Hepatocyte (in vitro differentiated cells): ENCODE data around the gene RAVER1. TPM values are rescaled to one million over a fixed set of nuclear protein-coding genes. Genes with fewer than 3 reads are reported as not detected.

Source experiments
- DNase-seq: peaks from one replicate; pipeline ENCODE4 v3.0.0-alpha.2; 2016; ENCODE audit warnings: low spot score
- H2AFZ ChIP-seq: fragments of 200-600 bp; sonication (generic); 2 replicates; pipeline ENCODE4 v1.6.0; 2016; ENCODE audit warnings: antibody characterized with exemption, mild to moderate bottlenecking
- H3K27ac ChIP-seq: fragments of 200-600 bp; sonication (generic); 2 replicates; pipeline ENCODE4 v1.5.1; 2016; ENCODE audit warnings: mild to moderate bottlenecking
- H3K27me3 ChIP-seq: fragments of 200-600 bp; sonication (generic); 2 replicates; pipeline ENCODE4 v1.6.1; 2016
- H3K36me3 ChIP-seq: fragments of 200-600 bp; sonication (generic); replicated peaks from 2 replicates; pipeline ENCODE4 v1.5.1; 2016; ENCODE audit warnings: low read depth; ENCODE audit not compliant: insufficient read depth
- H3K4me1 ChIP-seq: fragments of 200-600 bp; sonication (generic); 2 replicates; pipeline ENCODE4 v1.5.1; 2016; ENCODE audit warnings: mild to moderate bottlenecking, moderate library complexity; ENCODE audit not compliant: insufficient read depth
- H3K4me2 ChIP-seq: fragments of 200-600 bp; sonication (generic); 2 replicates; pipeline ENCODE4 v1.6.0; 2016
- H3K4me3 ChIP-seq: fragments of 200-600 bp; sonication (generic); 2 replicates; pipeline ENCODE4 v1.5.1; 2016; ENCODE audit warnings: mild to moderate bottlenecking
- H3K79me2 ChIP-seq: fragments of 200-600 bp; sonication (generic); 2 replicates; pipeline ENCODE4 v1.6.0; 2017; ENCODE audit warnings: mild to moderate bottlenecking
- H3K9me2 ChIP-seq: fragments of 200-600 bp; sonication (generic); replicated peaks from 2 replicates; pipeline ENCODE4 v1.6.0; 2017; ENCODE audit warnings: mild to moderate bottlenecking; ENCODE audit not compliant: insufficient read depth
- H3K9me3 ChIP-seq: fragments of 200-600 bp; sonication (generic); 2 replicates; pipeline ENCODE4 v1.5.1; 2016; ENCODE audit warnings: low read depth, mild to moderate bottlenecking
- H4K20me1 ChIP-seq: fragments of 200-600 bp; sonication (generic); 2 replicates; pipeline ENCODE4 v1.6.0; 2016; ENCODE audit warnings: mild to moderate bottlenecking; ENCODE audit not compliant: insufficient read depth, poor library complexity, severe bottlenecking
- EZH2 ChIP-seq: fragments of 200-600 bp; sonication (generic); IDR thresholded peaks from 2 replicates; pipeline ENCODE4 v1.6.1; 2016; ENCODE audit warnings: antibody characterized with exemption, mild to moderate bottlenecking, borderline replicate concordance
- EZH2phosphoT487 ChIP-seq: fragments of 200-600 bp; sonication (generic); IDR thresholded peaks from one replicate; pipeline ENCODE4 v1.6.1; 2018; ENCODE audit warnings: antibody characterized with exemption, mild to moderate bottlenecking, low read depth, moderate library complexity; ENCODE audit not compliant: unreplicated experiment, severe bottlenecking
- WGBS: methylation state at CpG from one replicate; pipeline ENCODE4 v1.1.6; 2016; ENCODE audit warnings: low lambda C conversion rate; ENCODE audit errors: missing lambda C conversion rate; 5-methylcytosine and 5-hydroxymethylcytosine counted together
- polyA plus RNA-seq: library from polyadenylated mRNA; unstranded; fragments of >200 nt; fragmentation: Nextera tagmentation; extraction: Ambion mirVana; gene quantifications from 2 replicates; pipeline ENCODE4 v1.2.1, GENCODE V29; 2016
- total RNA-seq: library from RNA; depleted of rRNA; stranded (reverse); fragments of >200 nt; gene quantifications from 2 replicates; pipeline ENCODE4 v1.2.3, GENCODE V29; 2014
- TF ChIP-seq, protein P1 (sequence below): fragments of 200-600 bp; sonication (generic); IDR thresholded peaks from 2 replicates; pipeline ENCODE4 v1.5.1; 2016; ENCODE audit warnings: antibody characterized with exemption, mild to moderate bottlenecking; ENCODE audit not compliant: poor library complexity

The RAVER1 gene
- total and polyA plus RNA-seq, 2 experiments from 2014 or later = 16.4 to 42.0 TPM

GRCh38 chr19:10279737-10280442 is 53.4 kb downstream of the RAVER1 start:
- H4K20me1 ChIP-seq = no peaks in the 10 kb centered on the region
- H3K36me3 ChIP-seq = no peaks in the 10 kb centered on the region
- H3K79me2 ChIP-seq = no peaks in the 10 kb centered on the region
- no peaks in the 10 kb centered on the region for H3K9me3 ChIP-seq
- H3K4me1 ChIP-seq = no peaks in the 10 kb centered on the region
- WGBS = 88% methylated on average over 5 of the region's 5 CpGs
- H3K4me3 ChIP-seq = no peak overlapping the region
- no peaks in the 10 kb centered on the region for H3K27me3 ChIP-seq
- no peaks in the 10 kb centered on the region for H3K9me2 ChIP-seq
- H3K27ac ChIP-seq = no peak overlapping the region
- no peak for DNase-seq
- H3K4me2 ChIP-seq = no peak overlapping the region
- no peak for TF ChIP-seq EZH2
- TF ChIP-seq, protein P1, sequence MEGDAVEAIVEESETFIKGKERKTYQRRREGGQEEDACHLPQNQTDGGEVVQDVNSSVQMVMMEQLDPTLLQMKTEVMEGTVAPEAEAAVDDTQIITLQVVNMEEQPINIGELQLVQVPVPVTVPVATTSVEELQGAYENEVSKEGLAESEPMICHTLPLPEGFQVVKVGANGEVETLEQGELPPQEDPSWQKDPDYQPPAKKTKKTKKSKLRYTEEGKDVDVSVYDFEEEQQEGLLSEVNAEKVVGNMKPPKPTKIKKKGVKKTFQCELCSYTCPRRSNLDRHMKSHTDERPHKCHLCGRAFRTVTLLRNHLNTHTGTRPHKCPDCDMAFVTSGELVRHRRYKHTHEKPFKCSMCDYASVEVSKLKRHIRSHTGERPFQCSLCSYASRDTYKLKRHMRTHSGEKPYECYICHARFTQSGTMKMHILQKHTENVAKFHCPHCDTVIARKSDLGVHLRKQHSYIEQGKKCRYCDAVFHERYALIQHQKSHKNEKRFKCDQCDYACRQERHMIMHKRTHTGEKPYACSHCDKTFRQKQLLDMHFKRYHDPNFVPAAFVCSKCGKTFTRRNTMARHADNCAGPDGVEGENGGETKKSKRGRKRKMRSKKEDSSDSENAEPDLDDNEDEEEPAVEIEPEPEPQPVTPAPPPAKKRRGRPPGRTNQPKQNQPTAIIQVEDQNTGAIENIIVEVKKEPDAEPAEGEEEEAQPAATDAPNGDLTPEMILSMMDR = no peak
- TF ChIP-seq EZH2phosphoT487 = no peak
- H2AFZ ChIP-seq = no peak overlapping the region

DNA sequence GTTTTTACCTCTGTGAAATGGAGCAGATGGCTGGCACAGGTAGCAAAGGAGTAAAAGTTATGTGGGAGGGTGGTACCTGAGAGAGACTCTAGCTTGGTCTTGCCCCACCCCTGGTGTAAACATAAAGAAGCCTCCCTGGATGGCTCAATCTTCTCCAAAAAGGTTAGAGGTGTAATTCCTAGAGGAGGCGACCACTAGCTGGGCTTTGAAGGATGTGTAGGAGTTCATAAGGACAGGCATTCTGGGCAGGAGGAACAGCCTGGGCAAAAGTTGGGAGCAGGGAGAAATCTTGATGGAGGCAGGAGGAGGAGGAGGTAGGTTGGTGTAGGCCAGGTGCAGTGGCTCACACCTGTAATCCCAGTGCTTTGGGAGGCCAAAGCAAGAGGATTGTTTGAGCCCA is 54.4 kb downstream of the RAVER1 start:
- Histone ChIP-seq H3K79me2 (no peaks in the 10 kb centered on the region), H2AFZ (no peak overlapping the region), H3K27ac (no peak overlapping the region), H3K4me2 (no peak overlapping the region), H3K4me3 (no peak overlapping the region), H3K4me1 (no peaks in the 10 kb centered on the region), H4K20me1 (no peaks in the 10 kb centered on the region), H3K36me3 (no peaks in the 10 kb centered on the region), H3K27me3 (no peaks in the 10 kb centered on the region), H3K9me2 (no peaks in the 10 kb centered on the region), H3K9me3 (no peaks in the 10 kb centered on the region)
- TF ChIP-seq, protein P1 = no peak
- no peak for TF ChIP-seq EZH2phosphoT487
- no peak for DNase-seq
- 86% methylated on average over 1 of the region's 1 CpG for WGBS

GRCh38 chr19:10277795-10278589 is 55.3 kb downstream of the RAVER1 start:
- TF ChIP-seq EZH2 (no peak), EZH2phosphoT487 (no peak)
- TF ChIP-seq, protein P1 = no peak
- DNase-seq = no peak
- no peak overlapping the region for H2AFZ ChIP-seq
- no peaks in the 10 kb centered on the region for H3K36me3 ChIP-seq
- 90% methylated on average over 9 of the region's 9 CpGs for WGBS
- H3K27ac ChIP-seq = no peak overlapping the region
- H3K79me2 ChIP-seq = no peaks in the 10 kb centered on the region
- H3K4me3 ChIP-seq = no peak overlapping the region
- H4K20me1 ChIP-seq = no peaks in the 10 kb centered on the region
- H3K27me3 ChIP-seq = no peaks in the 10 kb centered on the region
- H3K9me3 ChIP-seq = no peaks in the 10 kb centered on the region
- no peaks in the 10 kb centered on the region for H3K9me2 ChIP-seq
- no peaks in the 10 kb centered on the region for H3K4me1 ChIP-seq
- H3K4me2 ChIP-seq = no peak overlapping the region
